Trophoblast cell (in vitro differentiated cells and primary cell): Measurements from ENCODE around the gene ABLIM2.

Experiments used
- DNase-seq, 2 donors: peaks; one replicate each; pipeline ENCODE4 v3.0.0-alpha.2; 2016
- H2AFZ ChIP-seq: 2 replicates; pipeline ENCODE4 v1.6.1; 2013; ENCODE audit warnings: low read length, moderate library complexity, mild to moderate bottlenecking; ENCODE audit not compliant: insufficient read depth, poor library complexity
- H2AK5ac ChIP-seq: 2 replicates; pipeline ENCODE4 v1.6.1; 2013; ENCODE audit warnings: mild to moderate bottlenecking, low read length
- H2BK120ac ChIP-seq: 2 replicates; pipeline ENCODE4 v1.6.1; 2013; ENCODE audit warnings: low read length, mild to moderate bottlenecking, moderate library complexity; ENCODE audit not compliant: insufficient read depth, poor library complexity
- H2BK12ac ChIP-seq: 2 replicates; pipeline ENCODE4 v1.6.1; 2013; ENCODE audit warnings: mild to moderate bottlenecking, low read length, moderate library complexity
- H2BK5ac ChIP-seq: 2 replicates; pipeline ENCODE4 v1.6.1; 2013; ENCODE audit warnings: low read length, low read depth, moderate library complexity, mild to moderate bottlenecking; ENCODE audit not compliant: poor library complexity
- H3K14ac ChIP-seq: 2 replicates; pipeline ENCODE4 v1.6.1; 2013; ENCODE audit warnings: mild to moderate bottlenecking, low read length
- H3K18ac ChIP-seq: 2 replicates; pipeline ENCODE4 v1.6.1; 2013; ENCODE audit warnings: mild to moderate bottlenecking, low read length
- H3K23ac ChIP-seq: 2 replicates; pipeline ENCODE4 v1.6.1; 2013; ENCODE audit warnings: low read length
- H3K27ac ChIP-seq: 2 replicates; pipeline ENCODE4 v1.5.1; 2013; ENCODE audit warnings: low read depth, mild to moderate bottlenecking, inconsistent platforms, low read length, moderate library complexity
- H3K27me3 ChIP-seq: 2 replicates; pipeline ENCODE4 v1.6.1; 2013; ENCODE audit warnings: inconsistent platforms, mild to moderate bottlenecking, low read length, moderate library complexity; ENCODE audit not compliant: insufficient read depth
- H3K36me3 ChIP-seq, 2 experiments: 1 replicate in 1 of 2; 2 replicates in 1 of 2; pipeline ENCODE4 v1.6.1; 2013; ENCODE audit warnings: low read length in 2 of 2, mild to moderate bottlenecking in 2 of 2, moderate library complexity in 1 of 2; ENCODE audit not compliant: insufficient read depth in 2 of 2, control insufficient read depth in 1 of 2
- H3K4ac ChIP-seq: 2 replicates; pipeline ENCODE4 v1.6.1; 2013; ENCODE audit warnings: low read depth, mild to moderate bottlenecking, low read length, moderate library complexity
- H3K4me1 ChIP-seq, 2 experiments: 1 replicate in 1 of 2; 2 replicates in 1 of 2; pipeline ENCODE4 v1.6.1; 2013; ENCODE audit warnings: low read length in 2 of 2, mild to moderate bottlenecking in 2 of 2, moderate library complexity in 1 of 2; ENCODE audit not compliant: insufficient read depth in 2 of 2, control insufficient read depth in 1 of 2
- H3K4me2 ChIP-seq: 2 replicates; pipeline ENCODE4 v1.6.1; 2013; ENCODE audit warnings: inconsistent platforms, mild to moderate bottlenecking, low read length, moderate library complexity
- H3K4me3 ChIP-seq: 2 replicates; pipeline ENCODE4 v1.5.1; 2013; ENCODE audit warnings: mild to moderate bottlenecking, low read depth, low read length, inconsistent platforms
- H3K79me1 ChIP-seq: one replicate; pipeline ENCODE4 v1.6.1; 2013; ENCODE audit warnings: low read length
- H3K79me2 ChIP-seq: 2 replicates; pipeline ENCODE4 v1.6.1; 2013; ENCODE audit warnings: low read length, mild to moderate bottlenecking; ENCODE audit not compliant: control insufficient read depth, insufficient read depth, poor library complexity
- H3K9ac ChIP-seq: 2 replicates; pipeline ENCODE4 v1.6.1; 2013; ENCODE audit warnings: mild to moderate bottlenecking, low read length
- H3K9me3 ChIP-seq: 2 replicates; pipeline ENCODE4 v1.6.1; 2013; ENCODE audit warnings: low read depth, mild to moderate bottlenecking, control low read depth, inconsistent platforms, low read length; ENCODE audit not compliant: insufficient read depth
- H4K12ac ChIP-seq: 2 replicates; pipeline ENCODE4 v1.6.1; 2013; ENCODE audit warnings: low read depth, mild to moderate bottlenecking, low read length, moderate library complexity
- H4K8ac ChIP-seq: 2 replicates; pipeline ENCODE4 v1.6.1; 2013; ENCODE audit warnings: low read depth, mild to moderate bottlenecking, low read length, moderate library complexity
- H4K91ac ChIP-seq: one replicate; pipeline ENCODE4 v1.6.1; 2013; ENCODE audit warnings: low read depth, mild to moderate bottlenecking, low read length, moderate library complexity
- WGBS: extraction: QIAGEN DNeasy Blood & Tissue Kit; methylation state at CpG from one replicate; pipeline ENCODE4 v1.1.7; 2013; ENCODE audit warnings: missing lambda C conversion rate; ENCODE audit not compliant: insufficient read length, insufficient coverage; ENCODE audit errors: extremely low coverage; 5-methylcytosine and 5-hydroxymethylcytosine counted together

ABLIM2 gene

DNA sequence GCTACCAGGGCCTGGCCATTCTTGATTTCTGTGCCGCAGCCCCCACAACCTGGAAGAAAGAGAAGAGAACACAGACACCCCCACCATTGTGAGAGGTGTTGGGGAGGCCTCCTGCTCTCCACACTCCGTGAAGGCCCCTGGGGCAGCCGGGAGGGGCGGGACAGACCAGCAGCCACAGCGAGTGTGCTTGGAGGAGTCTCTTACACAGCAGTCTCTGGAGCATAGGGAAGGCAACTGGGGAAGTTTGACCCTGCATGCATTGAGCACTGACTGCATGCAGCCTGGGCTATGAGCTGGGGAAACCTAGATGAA is 77.9 kb downstream of the ABLIM2 start:
- no peak overlapping the region for H3K4me2 ChIP-seq
- H3K9ac ChIP-seq: no peak overlapping the region
- H3K14ac ChIP-seq: no peak overlapping the region
- no peak for DNase-seq
- H3K4me1 ChIP-seq: no peaks in the 10 kb centered on the region
- H4K91ac ChIP-seq: no peak overlapping the region
- H3K79me1 ChIP-seq: no peaks in the 10 kb centered on the region
- H4K12ac ChIP-seq: no peak overlapping the region
- H2BK120ac ChIP-seq: no peak overlapping the region
- H3K36me3 ChIP-seq: no peaks in the 10 kb centered on the region
- no peaks in the 10 kb centered on the region for H3K79me2 ChIP-seq
- H2BK12ac ChIP-seq: no peak overlapping the region
- H3K27ac ChIP-seq: no peak overlapping the region
- H3K4ac ChIP-seq: no peak overlapping the region
- no peak overlapping the region for H2BK5ac ChIP-seq
- no peak overlapping the region for H2AFZ ChIP-seq
- H3K23ac ChIP-seq: no peak overlapping the region
- H3K9me3 ChIP-seq: peaks cover 3% of the 10 kb centered on the region
- WGBS: no CpG with 5 or more reads among the region's 5 CpGs
- no peak overlapping the region for H3K18ac ChIP-seq
- no peaks in the 10 kb centered on the region for H3K27me3 ChIP-seq
- H4K8ac ChIP-seq: no peak overlapping the region
- no peak overlapping the region for H2AK5ac ChIP-seq
- no peak overlapping the region for H3K4me3 ChIP-seq

DNA sequence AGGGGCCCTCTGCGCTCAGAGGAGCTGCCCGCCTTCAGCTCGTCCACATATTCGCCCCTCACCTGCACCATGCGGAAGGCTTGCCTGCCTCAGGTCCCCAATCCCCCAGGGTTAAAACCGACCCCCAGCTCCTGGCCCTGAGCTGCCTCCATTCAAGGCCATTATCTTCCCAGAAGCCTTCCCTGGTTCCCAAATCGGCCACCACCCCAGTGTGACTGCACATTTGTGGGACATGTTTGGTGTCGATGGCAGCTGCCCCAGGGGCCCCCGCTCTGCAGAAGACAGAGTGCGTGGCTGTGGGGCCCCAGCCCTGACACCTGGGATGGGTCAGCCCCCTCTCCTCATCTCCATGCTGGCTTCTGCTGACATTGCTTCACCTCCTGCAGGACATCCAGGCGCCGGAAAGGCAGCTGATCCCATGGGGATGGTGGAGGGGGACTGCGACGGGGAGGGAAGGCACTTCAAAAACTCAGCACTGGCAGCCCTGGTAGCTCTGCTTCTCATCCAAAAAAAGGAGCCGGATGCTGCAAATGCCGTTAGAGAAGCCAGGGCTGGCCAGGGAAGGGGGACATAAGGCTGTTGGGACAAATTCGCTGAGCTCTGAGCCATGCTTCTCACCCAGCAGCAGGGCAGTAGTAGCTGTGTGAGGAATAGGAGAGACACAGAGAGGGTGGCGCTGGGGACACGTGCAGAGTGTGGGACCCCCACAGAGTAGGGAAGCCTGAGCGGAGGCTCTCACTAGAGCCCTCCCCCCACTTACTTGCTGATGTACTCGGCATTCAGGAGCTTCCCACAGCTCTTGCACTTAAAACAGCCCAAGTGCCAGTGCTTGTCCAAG is 78.5 kb downstream of the ABLIM2 start:
- H3K79me1 ChIP-seq: no peaks in the 10 kb centered on the region
- no peak overlapping the region for H3K23ac ChIP-seq
- no peak overlapping the region for H3K14ac ChIP-seq
- no peak overlapping the region for H3K27ac ChIP-seq
- no peak overlapping the region for H2BK120ac ChIP-seq
- no peak overlapping the region for H4K91ac ChIP-seq
- H2BK5ac ChIP-seq: no peak overlapping the region
- H4K8ac ChIP-seq: no peak overlapping the region
- H3K4me1 ChIP-seq: no peaks in the 10 kb centered on the region
- no peak overlapping the region for H4K12ac ChIP-seq
- H2AFZ ChIP-seq: no peak overlapping the region
- H3K79me2 ChIP-seq: no peaks in the 10 kb centered on the region
- no peak overlapping the region for H3K9ac ChIP-seq
- DNase-seq: no peak
- H3K4ac ChIP-seq: no peak overlapping the region
- H3K9me3 ChIP-seq: peaks cover 3% of the 10 kb centered on the region
- H3K4me2 ChIP-seq: no peak overlapping the region
- H3K27me3 ChIP-seq: no peaks in the 10 kb centered on the region
- WGBS: no CpG with 5 or more reads among the region's 21 CpGs
- H3K36me3 ChIP-seq: no peaks in the 10 kb centered on the region
- no peak overlapping the region for H3K18ac ChIP-seq
- no peak overlapping the region for H3K4me3 ChIP-seq
- no peak overlapping the region for H2AK5ac ChIP-seq
- no peak overlapping the region for H2BK12ac ChIP-seq

DNA sequence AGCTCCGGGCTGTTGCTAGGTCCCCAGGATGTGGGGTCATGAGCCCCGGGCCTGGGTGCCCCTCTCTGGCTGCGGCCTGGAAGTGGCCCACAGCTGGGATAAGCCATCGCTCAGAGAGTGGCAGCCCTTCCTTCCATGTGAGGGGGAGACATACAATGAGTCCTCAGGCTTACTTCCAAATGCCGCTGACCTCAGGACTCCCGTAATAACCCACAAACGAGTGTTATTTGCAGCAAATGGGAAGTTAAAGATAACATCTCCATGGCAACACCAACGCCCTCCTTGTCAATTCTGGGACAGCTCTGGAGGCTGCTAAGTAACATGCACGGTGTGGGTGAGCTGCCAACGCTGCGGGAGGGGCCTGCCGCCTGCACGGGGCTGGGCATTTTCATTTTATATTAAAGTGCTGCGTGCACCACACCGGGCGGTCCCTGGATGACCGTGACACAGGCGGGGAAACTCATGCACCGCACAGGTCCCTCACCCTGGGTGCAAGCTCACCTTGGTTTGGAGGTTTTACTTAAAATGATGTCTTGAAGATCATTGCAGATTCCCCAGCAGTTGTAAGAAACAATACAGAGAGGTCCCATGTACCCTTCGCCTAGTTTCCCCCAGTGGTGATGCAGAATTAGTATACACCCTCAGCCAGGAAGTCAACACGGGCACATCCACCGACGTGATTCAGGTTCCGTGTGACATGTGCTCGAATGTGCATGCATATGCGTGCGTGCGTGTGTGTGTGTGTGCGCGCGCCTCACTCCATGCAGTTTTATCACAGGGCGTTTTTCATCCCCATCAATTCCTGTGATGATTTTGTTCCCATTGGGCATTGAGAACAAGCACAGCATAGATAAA is 79.4 kb downstream of the ABLIM2 start:
- Histone ChIP-seq H3K27me3 (no peaks in the 10 kb centered on the region), H3K23ac (no peak overlapping the region), H4K12ac (no peak overlapping the region), H3K27ac (no peak overlapping the region), H2BK5ac (no peak overlapping the region), H4K91ac (no peak overlapping the region), H3K4me2 (no peak overlapping the region), H3K4me1 (no peaks in the 10 kb centered on the region), H4K8ac (no peak overlapping the region), H3K18ac (no peak overlapping the region), H3K9me3 (peaks cover 3% of the 10 kb centered on the region), H3K79me1 (no peaks in the 10 kb centered on the region), H2AK5ac (no peak overlapping the region), H3K14ac (no peak overlapping the region), H3K4me3 (no peak overlapping the region), H2BK12ac (no peak overlapping the region), H2BK120ac (no peak overlapping the region), H3K79me2 (no peaks in the 10 kb centered on the region), H2AFZ (no peak overlapping the region), H3K36me3 (no peaks in the 10 kb centered on the region), H3K4ac (no peak overlapping the region), H3K9ac (no peak overlapping the region)
- WGBS: no CpG with 5 or more reads among the region's 32 CpGs
- DNase-seq: no peak

DNA sequence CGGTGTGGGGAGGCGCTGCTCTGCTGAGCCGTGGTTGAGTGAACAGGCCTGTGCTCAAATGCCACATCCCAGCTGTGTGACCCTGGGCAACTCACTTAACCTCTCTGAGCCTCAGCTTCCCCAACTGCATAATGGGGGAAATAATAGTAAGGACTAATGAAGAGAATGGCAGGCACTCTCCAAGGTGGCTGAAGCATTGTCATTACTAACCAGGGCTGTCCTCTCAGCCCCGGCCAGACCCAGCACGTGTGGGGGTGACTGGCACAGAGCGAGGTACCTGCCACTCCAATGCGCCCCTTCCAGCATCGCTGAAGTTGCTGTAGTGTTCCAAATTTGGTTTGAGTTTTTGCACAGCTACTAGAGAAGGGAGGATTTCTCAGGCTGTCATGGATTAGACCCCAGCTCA is 80.0 kb downstream of the ABLIM2 start:
- Histone ChIP-seq H3K4ac (no peak overlapping the region), H3K4me1 (no peaks in the 10 kb centered on the region), H4K12ac (no peak overlapping the region), H3K4me2 (no peak overlapping the region), H3K9ac (no peak overlapping the region), H3K27ac (no peak overlapping the region), H4K91ac (no peak overlapping the region), H2AFZ (no peak overlapping the region), H3K18ac (no peak overlapping the region), H4K8ac (no peak overlapping the region), H3K4me3 (no peak overlapping the region), H2BK5ac (no peak overlapping the region), H3K23ac (no peak overlapping the region), H3K79me2 (no peaks in the 10 kb centered on the region), H3K9me3 (peaks cover 3% of the 10 kb centered on the region), H2BK12ac (no peak overlapping the region), H3K14ac (no peak overlapping the region), H3K27me3 (no peaks in the 10 kb centered on the region), H3K79me1 (no peaks in the 10 kb centered on the region), H3K36me3 (no peaks in the 10 kb centered on the region), H2AK5ac (no peak overlapping the region), H2BK120ac (no peak overlapping the region)
- no peak for DNase-seq
- WGBS: no CpG with 5 or more reads among the region's 8 CpGs
